ENCODE measurements around the gene COBLL1.

COBLL1 gene

DNA sequence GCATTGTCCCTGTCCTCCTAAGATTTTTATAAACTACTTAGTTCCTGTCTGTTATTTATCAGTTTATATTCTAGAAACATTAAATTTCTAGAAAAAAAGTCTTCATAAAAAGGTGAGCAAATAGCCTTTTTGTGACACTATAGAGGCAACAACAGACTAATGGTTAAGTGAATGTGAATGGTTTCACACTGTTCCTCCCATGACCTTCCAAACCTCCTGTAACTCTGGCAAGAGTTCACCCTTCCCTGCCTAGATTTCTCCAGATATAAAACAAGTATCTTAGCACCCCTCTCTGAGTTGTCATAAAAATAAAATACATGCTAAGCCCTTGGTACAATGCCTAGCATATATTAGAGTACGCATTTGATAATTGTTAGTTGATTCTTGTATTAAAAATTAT is 29.2 kb downstream of the COBLL1 start:
- no peaks in the 10 kb centered on the region for H3K36me3 ChIP-seq
- no peaks in the 10 kb centered on the region for H3K27me3 ChIP-seq
- H3K9me3 ChIP-seq = no peaks in the 10 kb centered on the region
- H3K4me1 ChIP-seq = no peaks in the 10 kb centered on the region
- H3K4me3 ChIP-seq (ENCODE audit: low read depth, low read length) = no peak overlapping the region
- TF ChIP-seq, protein P1, sequence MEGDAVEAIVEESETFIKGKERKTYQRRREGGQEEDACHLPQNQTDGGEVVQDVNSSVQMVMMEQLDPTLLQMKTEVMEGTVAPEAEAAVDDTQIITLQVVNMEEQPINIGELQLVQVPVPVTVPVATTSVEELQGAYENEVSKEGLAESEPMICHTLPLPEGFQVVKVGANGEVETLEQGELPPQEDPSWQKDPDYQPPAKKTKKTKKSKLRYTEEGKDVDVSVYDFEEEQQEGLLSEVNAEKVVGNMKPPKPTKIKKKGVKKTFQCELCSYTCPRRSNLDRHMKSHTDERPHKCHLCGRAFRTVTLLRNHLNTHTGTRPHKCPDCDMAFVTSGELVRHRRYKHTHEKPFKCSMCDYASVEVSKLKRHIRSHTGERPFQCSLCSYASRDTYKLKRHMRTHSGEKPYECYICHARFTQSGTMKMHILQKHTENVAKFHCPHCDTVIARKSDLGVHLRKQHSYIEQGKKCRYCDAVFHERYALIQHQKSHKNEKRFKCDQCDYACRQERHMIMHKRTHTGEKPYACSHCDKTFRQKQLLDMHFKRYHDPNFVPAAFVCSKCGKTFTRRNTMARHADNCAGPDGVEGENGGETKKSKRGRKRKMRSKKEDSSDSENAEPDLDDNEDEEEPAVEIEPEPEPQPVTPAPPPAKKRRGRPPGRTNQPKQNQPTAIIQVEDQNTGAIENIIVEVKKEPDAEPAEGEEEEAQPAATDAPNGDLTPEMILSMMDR (IDR thresholded peaks at IDR 0.05; ENCODE audit: low read depth, low read length) = no peak
- DNase-seq = no peak

DNA sequence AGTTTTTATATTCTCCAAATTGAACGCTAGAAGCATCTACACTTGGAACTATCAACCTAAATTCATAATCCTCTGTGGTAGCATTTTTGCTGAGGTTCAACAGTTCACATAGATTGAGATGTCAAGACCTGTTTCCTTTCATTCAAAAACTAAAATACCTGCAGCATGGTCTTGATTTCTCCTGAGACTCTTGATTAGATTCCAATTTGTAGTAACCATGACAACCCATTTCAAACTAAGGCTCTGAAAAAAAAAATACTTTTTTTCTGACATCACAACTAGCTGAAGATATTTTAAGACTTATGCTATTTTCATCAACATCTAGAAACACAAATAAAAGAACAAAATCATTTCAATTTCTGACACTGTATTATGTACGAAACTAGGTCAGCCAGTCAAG is 29.8 kb downstream of the COBLL1 start:
- Histone ChIP-seq H3K9me3 (no peaks in the 10 kb centered on the region), H3K4me1 (no peaks in the 10 kb centered on the region), H3K27me3 (no peaks in the 10 kb centered on the region), H3K4me3 (ENCODE audit: low read depth, low read length) (no peak overlapping the region), H3K36me3 (no peaks in the 10 kb centered on the region)
- TF ChIP-seq, protein P1 (IDR thresholded peaks at IDR 0.05; ENCODE audit: low read depth, low read length) = no peak
- no peak for DNase-seq

DNA sequence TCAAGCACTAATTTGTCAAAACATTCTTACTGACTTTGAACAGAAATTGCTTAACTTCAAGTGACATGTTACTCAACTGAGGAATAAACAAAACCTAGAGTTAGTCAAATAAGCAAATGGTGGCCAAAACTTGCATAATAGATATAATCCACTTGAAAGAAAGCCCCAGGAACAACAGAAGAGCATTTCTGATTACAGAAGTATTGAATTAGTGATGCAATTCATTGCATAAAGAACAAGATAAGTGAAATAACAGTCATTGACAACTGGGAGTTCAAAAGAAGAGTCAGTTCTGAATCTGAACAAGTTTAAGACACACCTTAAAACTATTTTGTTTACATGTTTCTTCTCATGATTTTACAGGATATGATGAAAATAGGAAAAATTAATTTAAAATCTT is 30.8 kb downstream of the COBLL1 start:
- no peaks in the 10 kb centered on the region for H3K36me3 ChIP-seq
- no peaks in the 10 kb centered on the region for H3K4me1 ChIP-seq
- no peaks in the 10 kb centered on the region for H3K9me3 ChIP-seq
- TF ChIP-seq, protein P1 (IDR thresholded peaks at IDR 0.05; ENCODE audit: low read depth, low read length) = no peak
- DNase-seq = no peak
- no peak overlapping the region for H3K4me3 ChIP-seq (ENCODE audit: low read depth, low read length)
- H3K27me3 ChIP-seq = no peaks in the 10 kb centered on the region

DNA sequence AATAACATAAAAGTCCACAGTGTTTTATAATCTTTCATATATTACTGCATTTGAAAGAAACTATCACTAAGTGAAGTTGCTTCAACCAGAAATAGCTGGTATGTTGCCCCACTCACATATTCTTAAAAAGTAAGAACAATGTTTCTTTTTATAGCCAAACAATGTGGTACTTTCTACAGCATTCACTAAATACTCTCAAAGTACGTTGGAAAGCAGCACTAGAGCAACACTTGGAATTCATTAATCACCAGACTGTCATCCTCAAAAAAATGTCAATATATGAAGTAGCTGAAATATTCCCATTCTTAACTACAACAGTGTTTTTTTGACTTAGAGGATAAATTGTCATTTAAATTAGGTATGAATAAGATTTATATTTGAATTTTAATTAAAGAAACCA is 32.8 kb downstream of the COBLL1 start:
- no peaks in the 10 kb centered on the region for H3K36me3 ChIP-seq
- H3K4me3 ChIP-seq (ENCODE audit: low read depth, low read length) = no peak overlapping the region
- TF ChIP-seq, protein P1 (IDR thresholded peaks at IDR 0.05; ENCODE audit: low read depth, low read length) = no peak

DNA sequence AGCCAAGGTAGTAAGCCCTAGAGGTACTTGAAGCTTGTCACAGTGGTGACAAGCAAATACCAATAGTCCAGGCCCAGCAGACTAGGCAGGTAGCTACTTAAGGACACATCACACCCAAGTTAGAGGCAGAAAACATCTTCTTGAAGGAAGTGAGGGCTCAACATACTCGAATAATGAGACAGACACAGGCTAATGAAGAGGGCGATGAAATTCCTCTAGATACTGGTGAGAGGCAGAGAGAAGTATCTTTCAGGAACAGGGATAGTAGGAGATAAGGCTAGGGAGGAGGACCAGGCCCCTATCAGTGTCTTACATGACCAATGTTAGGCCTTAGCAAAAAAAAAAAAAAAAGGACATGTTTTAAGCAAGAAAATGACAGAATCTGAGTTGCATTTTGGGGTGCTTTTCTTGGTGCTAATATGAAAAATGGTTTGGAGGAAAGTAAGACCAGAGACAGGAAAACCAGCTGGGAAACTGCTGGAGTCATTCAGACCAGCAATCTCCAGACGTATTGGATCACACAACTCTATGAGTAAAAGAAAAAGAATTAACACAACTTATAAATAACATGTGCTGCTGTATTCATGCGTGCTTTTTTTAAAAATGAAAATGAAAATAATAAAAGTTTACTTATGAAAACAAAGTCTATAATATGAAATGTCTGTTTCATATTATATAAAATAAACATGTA is 37.7 kb downstream of the COBLL1 start:
- no peaks in the 10 kb centered on the region for H3K36me3 ChIP-seq
- H3K4me1 ChIP-seq = no peaks in the 10 kb centered on the region
- no peak overlapping the region for H3K4me3 ChIP-seq (ENCODE audit: low read depth, low read length)
- DNase-seq = no peak
- no peaks in the 10 kb centered on the region for H3K9me3 ChIP-seq
- TF ChIP-seq, protein P1 (IDR thresholded peaks at IDR 0.05; ENCODE audit: low read depth, low read length) = no peak
- no peaks in the 10 kb centered on the region for H3K27me3 ChIP-seq

More for the DNA sequence above, 32.8 kb downstream of the COBLL1 start:
- DNase-seq = no peak
- Histone ChIP-seq H3K27me3 (no peaks in the 10 kb centered on the region), H3K4me1 (no peaks in the 10 kb centered on the region), H3K9me3 (no peaks in the 10 kb centered on the region)

DNA sequence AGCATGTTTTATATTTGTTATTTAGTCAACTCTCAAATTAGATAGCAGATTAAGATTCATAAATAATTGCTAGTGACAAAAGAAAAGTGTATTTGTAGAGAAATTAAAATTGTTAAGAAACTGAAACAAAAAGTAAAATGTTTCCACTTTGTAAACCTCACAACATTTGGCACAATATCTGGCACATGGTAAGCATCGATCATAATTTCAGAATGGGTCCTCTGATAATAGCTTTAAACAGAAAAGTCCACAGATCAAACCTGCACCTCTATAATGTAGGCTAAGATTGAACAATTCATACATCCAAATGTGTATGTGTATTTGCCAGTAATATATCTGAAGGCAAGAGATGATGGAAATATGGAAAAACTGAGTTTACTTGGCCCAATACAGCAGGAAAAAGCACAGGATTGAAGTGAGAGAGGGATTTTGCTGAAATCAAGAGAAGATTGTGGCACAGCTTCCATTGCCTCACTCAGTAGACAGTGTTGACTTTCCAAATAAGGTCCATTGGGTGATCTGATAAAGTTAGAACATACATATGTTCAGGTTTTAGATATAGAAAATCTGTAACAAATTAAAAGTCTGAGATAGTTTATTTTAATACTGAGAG is 39.4 kb downstream of the COBLL1 start:
- Histone ChIP-seq H3K27me3 (no peaks in the 10 kb centered on the region), H3K36me3 (no peaks in the 10 kb centered on the region), H3K9me3 (no peaks in the 10 kb centered on the region), H3K4me3 (ENCODE audit: low read depth, low read length) (no peak overlapping the region), H3K4me1 (no peaks in the 10 kb centered on the region)
- DNase-seq = no peak
- TF ChIP-seq, protein P1 (IDR thresholded peaks at IDR 0.05; ENCODE audit: low read depth, low read length) = no peak
